ENCODE results near the gene FBN1.

DNA sequence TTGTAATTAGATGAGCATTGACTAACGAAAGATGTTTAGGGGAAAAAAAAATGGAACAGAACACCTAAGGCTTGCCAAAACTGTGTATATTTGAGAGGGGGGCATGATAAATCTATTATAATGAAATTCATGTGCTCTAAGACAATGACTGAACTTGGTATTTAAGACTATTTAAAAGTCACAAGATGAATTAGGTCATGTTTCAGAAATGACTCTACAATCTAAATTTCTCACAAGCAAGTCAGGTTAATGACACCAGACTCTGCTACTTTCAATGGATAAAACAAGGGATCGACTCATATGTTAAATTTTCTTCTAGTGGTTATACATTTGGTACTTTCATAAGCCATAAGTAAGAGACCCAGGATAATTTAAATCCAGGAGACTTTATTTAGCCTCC lies 235.9 kb downstream of the FBN1 start:
- TF ChIP-seq, protein P1, sequence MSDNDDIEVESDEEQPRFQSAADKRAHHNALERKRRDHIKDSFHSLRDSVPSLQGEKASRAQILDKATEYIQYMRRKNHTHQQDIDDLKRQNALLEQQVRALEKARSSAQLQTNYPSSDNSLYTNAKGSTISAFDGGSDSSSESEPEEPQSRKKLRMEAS (IDR thresholded peaks at IDR 0.05): no peak
- no peak for TF ChIP-seq TAF1 (IDR thresholded peaks at IDR 0.05; ENCODE audit: low read depth)
- no peak for TF ChIP-seq ZBTB7A (IDR thresholded peaks at IDR 0.05; ENCODE audit: low read depth)
- TF ChIP-seq CREB1 (IDR thresholded peaks at IDR 0.05; ENCODE audit: low read depth): no peak
- TF ChIP-seq, protein P2, sequence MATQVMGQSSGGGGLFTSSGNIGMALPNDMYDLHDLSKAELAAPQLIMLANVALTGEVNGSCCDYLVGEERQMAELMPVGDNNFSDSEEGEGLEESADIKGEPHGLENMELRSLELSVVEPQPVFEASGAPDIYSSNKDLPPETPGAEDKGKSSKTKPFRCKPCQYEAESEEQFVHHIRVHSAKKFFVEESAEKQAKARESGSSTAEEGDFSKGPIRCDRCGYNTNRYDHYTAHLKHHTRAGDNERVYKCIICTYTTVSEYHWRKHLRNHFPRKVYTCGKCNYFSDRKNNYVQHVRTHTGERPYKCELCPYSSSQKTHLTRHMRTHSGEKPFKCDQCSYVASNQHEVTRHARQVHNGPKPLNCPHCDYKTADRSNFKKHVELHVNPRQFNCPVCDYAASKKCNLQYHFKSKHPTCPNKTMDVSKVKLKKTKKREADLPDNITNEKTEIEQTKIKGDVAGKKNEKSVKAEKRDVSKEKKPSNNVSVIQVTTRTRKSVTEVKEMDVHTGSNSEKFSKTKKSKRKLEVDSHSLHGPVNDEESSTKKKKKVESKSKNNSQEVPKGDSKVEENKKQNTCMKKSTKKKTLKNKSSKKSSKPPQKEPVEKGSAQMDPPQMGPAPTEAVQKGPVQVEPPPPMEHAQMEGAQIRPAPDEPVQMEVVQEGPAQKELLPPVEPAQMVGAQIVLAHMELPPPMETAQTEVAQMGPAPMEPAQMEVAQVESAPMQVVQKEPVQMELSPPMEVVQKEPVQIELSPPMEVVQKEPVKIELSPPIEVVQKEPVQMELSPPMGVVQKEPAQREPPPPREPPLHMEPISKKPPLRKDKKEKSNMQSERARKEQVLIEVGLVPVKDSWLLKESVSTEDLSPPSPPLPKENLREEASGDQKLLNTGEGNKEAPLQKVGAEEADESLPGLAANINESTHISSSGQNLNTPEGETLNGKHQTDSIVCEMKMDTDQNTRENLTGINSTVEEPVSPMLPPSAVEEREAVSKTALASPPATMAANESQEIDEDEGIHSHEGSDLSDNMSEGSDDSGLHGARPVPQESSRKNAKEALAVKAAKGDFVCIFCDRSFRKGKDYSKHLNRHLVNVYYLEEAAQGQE (IDR thresholded peaks at IDR 0.05; ENCODE audit: low read depth): no peak
- no peak for TF ChIP-seq TEAD4 (IDR thresholded peaks at IDR 0.05)
- TF ChIP-seq NFIC (IDR thresholded peaks at IDR 0.05): no peak
- no peak for TF ChIP-seq FOXM1 (IDR thresholded peaks at IDR 0.05; ENCODE audit: borderline replicate concordance, low read depth)
- TF ChIP-seq EP300 (IDR thresholded peaks at IDR 0.05; ENCODE audit: borderline replicate concordance): no peak
- TF ChIP-seq YY1 (IDR thresholded peaks at IDR 0.05; ENCODE audit: low read depth): no peak
- TF ChIP-seq EGR1 (IDR thresholded peaks at IDR 0.05): no peak
- TF ChIP-seq RAD21 (IDR thresholded peaks at IDR 0.05; ENCODE audit: low read depth): no peak
- TF ChIP-seq, protein P3, sequence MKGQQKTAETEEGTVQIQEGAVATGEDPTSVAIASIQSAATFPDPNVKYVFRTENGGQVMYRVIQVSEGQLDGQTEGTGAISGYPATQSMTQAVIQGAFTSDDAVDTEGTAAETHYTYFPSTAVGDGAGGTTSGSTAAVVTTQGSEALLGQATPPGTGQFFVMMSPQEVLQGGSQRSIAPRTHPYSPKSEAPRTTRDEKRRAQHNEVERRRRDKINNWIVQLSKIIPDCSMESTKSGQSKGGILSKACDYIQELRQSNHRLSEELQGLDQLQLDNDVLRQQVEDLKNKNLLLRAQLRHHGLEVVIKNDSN (IDR thresholded peaks at IDR 0.05): no peak
- TF ChIP-seq TCF12 (IDR thresholded peaks at IDR 0.05; ENCODE audit: low read depth): no peak
